ENCODE data around the gene LINGO4.

DNA sequence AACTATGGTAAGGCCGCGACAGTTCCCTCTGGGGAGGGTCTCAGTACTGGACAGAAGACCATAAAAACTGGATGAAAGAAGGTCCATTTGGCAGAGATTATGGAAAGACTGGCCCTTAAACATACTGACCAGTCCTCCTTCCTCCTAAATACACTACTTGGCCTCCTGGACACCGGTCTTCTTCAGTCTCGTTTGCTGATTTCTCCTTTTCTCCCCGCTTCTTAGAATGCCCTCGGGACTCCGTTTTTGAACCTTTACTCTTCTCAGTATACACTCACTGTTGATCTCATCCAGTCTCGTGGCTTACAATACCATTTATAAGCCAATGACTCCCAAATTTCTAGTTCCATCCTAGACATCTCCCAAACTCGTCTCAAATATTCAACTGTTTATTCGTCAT, 41.2 kb downstream of the LINGO4 start:
- TF ChIP-seq, protein P1, sequence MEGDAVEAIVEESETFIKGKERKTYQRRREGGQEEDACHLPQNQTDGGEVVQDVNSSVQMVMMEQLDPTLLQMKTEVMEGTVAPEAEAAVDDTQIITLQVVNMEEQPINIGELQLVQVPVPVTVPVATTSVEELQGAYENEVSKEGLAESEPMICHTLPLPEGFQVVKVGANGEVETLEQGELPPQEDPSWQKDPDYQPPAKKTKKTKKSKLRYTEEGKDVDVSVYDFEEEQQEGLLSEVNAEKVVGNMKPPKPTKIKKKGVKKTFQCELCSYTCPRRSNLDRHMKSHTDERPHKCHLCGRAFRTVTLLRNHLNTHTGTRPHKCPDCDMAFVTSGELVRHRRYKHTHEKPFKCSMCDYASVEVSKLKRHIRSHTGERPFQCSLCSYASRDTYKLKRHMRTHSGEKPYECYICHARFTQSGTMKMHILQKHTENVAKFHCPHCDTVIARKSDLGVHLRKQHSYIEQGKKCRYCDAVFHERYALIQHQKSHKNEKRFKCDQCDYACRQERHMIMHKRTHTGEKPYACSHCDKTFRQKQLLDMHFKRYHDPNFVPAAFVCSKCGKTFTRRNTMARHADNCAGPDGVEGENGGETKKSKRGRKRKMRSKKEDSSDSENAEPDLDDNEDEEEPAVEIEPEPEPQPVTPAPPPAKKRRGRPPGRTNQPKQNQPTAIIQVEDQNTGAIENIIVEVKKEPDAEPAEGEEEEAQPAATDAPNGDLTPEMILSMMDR (IDR thresholded peaks at IDR 0.05; ENCODE audit: poor library complexity), result no peak
- TF ChIP-seq EZH2 (IDR thresholded peaks at IDR 0.05; ENCODE audit: borderline replicate concordance), result no peak

Measured in hepatocyte (in vitro differentiated cells).